ENCODE results near the gene DDR1.
A peak's percentile ranks its signal among the peaks of the same experiment; 100 is the strongest.

DDR1 gene

DNA sequence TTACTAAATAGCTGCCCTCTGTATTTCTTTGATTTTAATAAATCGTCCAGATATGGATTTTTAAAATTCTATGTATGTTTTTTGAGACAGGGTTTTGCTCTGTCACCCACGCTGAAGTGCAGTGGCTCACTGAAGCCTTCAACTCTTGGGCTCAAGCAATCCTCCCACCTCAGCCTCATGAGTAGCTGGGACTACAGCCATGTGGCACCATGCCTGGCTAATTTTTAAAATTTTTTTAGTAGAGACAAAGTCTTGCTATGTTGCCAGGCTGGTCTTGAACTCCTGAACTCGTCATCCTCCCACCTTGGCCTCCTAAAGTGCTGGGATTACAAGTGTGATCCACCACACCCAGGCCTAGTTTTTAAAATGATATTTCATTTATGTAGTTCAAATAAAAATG is 47.4 kb upstream of the DDR1 start:
- no peak overlapping the region for H3K4me3 ChIP-seq (ENCODE audit: low read length in 2 of 2)
- H3K18ac ChIP-seq (ENCODE audit: low read length), result no peak overlapping the region
- H2BK15ac ChIP-seq (ENCODE audit: low read length), result no peak overlapping the region
- no peak overlapping the region for H2AK5ac ChIP-seq (ENCODE audit: low read depth, low read length)
- H2BK120ac ChIP-seq (ENCODE audit: low read depth, low read length), result no peak overlapping the region
- H3K27ac ChIP-seq (replicated peaks; ENCODE audit: low read length), result no peak overlapping the region
- no peak for DNase-seq (ENCODE audit: low spot score)
- H2AFZ ChIP-seq (ENCODE audit: low read length), result no peak overlapping the region
- H4K8ac ChIP-seq (ENCODE audit: low read depth, low read length), result no peak overlapping the region
- no peak overlapping the region for H3K9ac ChIP-seq (ENCODE audit: low read depth, low read length, poor library complexity)
- no peak overlapping the region for H3K4me2 ChIP-seq (ENCODE audit: insufficient read depth, low read length, poor library complexity, severe bottlenecking)
- no peaks in the 10 kb centered on the region for H3K79me1 ChIP-seq (ENCODE audit: low read depth, low read length)
- peaks cover 4 to 26% of the 10 kb centered on the region in 2 donors for H3K4me1 ChIP-seq (ENCODE audit: control insufficient read depth in 2 of 2, insufficient read depth in 1 of 2, low read depth in 1 of 2, low read length in 2 of 2)
- no peak overlapping the region for H3K23ac ChIP-seq (ENCODE audit: low read depth, low read length, poor library complexity)
- H3K14ac ChIP-seq (ENCODE audit: low read length), result no peak overlapping the region
- H3K4ac ChIP-seq (ENCODE audit: low read length), result no peak overlapping the region
- no peak overlapping the region for H4K91ac ChIP-seq (ENCODE audit: low read depth, low read length, poor library complexity)
- H3K27me3 ChIP-seq (ENCODE audit: control insufficient read depth in 3 of 3, insufficient read depth in 3 of 3, low read depth in 1 of 3, low read length in 3 of 3), result no peaks in the 10 kb centered on the region
- no CpG with 5 or more reads among the region's 3 CpGs for WGBS, 2 donors (ENCODE audit: extremely low coverage in 2 of 2, insufficient read length in 2 of 2, insufficient replicate concordance in 1 of 2)
- H2BK5ac ChIP-seq (ENCODE audit: low read length), result no peak overlapping the region
- H3K36me3 ChIP-seq (replicated peaks in 1 of 2; ENCODE audit: control insufficient read depth in 2 of 2, insufficient read depth in 2 of 2, low read length in 2 of 2), result no peaks in the 10 kb centered on the region
- no peak overlapping the region for H2BK12ac ChIP-seq (ENCODE audit: low read length)
- no peaks in the 10 kb centered on the region for H3K9me3 ChIP-seq (replicated peaks in 1 of 2; ENCODE audit: control insufficient read depth in 2 of 2, insufficient read depth in 1 of 2, low read depth in 1 of 2, low read length in 2 of 2)

DNA sequence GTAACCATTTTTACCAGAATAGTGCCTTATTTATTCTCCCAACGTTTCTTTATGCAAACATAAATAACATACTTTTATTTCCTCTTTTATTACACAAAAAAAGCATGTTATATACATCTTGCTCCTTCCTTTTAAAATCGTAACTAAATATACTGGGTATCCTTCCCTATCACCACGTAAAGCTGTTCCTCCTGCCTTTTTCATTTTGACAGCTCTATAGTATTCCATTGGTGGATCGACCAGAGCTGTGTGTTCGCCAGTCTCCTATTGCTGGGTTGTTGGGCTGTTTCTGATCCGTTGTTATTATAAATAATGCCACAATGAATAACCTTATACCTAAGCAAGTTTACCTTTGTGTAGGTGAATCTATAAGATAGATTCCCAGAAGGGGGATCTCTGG is 46.9 kb upstream of the DDR1 start:
- Histone ChIP-seq H3K9ac (ENCODE audit: low read depth, low read length, poor library complexity) (no peak overlapping the region), H2BK5ac (ENCODE audit: low read length) (no peak overlapping the region), H3K4me2 (ENCODE audit: insufficient read depth, low read length, poor library complexity, severe bottlenecking) (no peak overlapping the region), H2AK5ac (ENCODE audit: low read depth, low read length) (no peak overlapping the region), H2BK120ac (ENCODE audit: low read depth, low read length) (no peak overlapping the region), H3K4me1 (ENCODE audit: control insufficient read depth in 2 of 2, insufficient read depth in 1 of 2, low read depth in 1 of 2, low read length in 2 of 2) (peaks cover 4 to 28% of the 10 kb centered on the region in 2 donors), H3K79me1 (ENCODE audit: low read depth, low read length) (no peaks in the 10 kb centered on the region), H3K23ac (ENCODE audit: low read depth, low read length, poor library complexity) (no peak overlapping the region), H3K14ac (ENCODE audit: low read length) (no peak overlapping the region), H3K27ac (replicated peaks; ENCODE audit: low read length) (no peak overlapping the region), H2AFZ (ENCODE audit: low read length) (no peak overlapping the region), H4K8ac (ENCODE audit: low read depth, low read length) (no peak overlapping the region), H3K9me3 (replicated peaks in 1 of 2; ENCODE audit: control insufficient read depth in 2 of 2, insufficient read depth in 1 of 2, low read depth in 1 of 2, low read length in 2 of 2) (no peaks in the 10 kb centered on the region), H3K36me3 (replicated peaks in 1 of 2; ENCODE audit: control insufficient read depth in 2 of 2, insufficient read depth in 2 of 2, low read length in 2 of 2) (no peaks in the 10 kb centered on the region), H3K27me3 (ENCODE audit: control insufficient read depth in 3 of 3, insufficient read depth in 3 of 3, low read depth in 1 of 3, low read length in 3 of 3) (no peaks in the 10 kb centered on the region), H2BK12ac (ENCODE audit: low read length) (no peak overlapping the region), H4K91ac (ENCODE audit: low read depth, low read length, poor library complexity) (no peak overlapping the region), H3K4me3 (ENCODE audit: low read length in 2 of 2) (no peak overlapping the region), H3K4ac (ENCODE audit: low read length) (no peak overlapping the region), H3K18ac (ENCODE audit: low read length) (no peak overlapping the region), H2BK15ac (ENCODE audit: low read length) (no peak overlapping the region)
- 100% methylated on average over 1 to 2 of the region's 6 CpGs for WGBS, 2 donors (ENCODE audit: extremely low coverage in 2 of 2, insufficient read length in 2 of 2, insufficient replicate concordance in 1 of 2)
- DNase-seq (ENCODE audit: low spot score), result no peak

DNA sequence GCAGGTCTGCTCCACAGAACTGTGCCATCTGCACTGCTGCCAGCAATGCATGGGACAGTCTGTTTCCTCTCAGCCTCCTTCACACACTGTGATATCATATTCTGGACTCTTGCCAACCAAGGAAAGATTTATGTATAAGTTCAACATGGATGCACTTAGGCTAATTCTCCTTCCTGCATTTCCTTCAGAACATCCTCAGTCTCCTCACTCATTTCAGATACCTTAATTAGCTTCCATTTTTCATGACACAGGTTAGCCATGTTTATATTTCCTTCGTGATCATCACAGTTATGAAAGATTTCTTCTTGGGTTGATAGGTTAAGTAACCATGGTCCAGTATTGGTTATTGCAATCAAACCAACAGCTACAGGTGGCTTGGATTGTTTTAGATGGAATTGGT is 46.4 kb upstream of the DDR1 start:
- no peak overlapping the region for H4K91ac ChIP-seq (ENCODE audit: low read depth, low read length, poor library complexity)
- H2BK120ac ChIP-seq (ENCODE audit: low read depth, low read length), result no peak overlapping the region
- H3K4ac ChIP-seq (ENCODE audit: low read length), result no peak overlapping the region
- H2AFZ ChIP-seq (ENCODE audit: low read length), result no peak overlapping the region
- H2BK12ac ChIP-seq (ENCODE audit: low read length), result no peak overlapping the region
- no peak overlapping the region for H3K9ac ChIP-seq (ENCODE audit: low read depth, low read length, poor library complexity)
- no peak overlapping the region for H3K23ac ChIP-seq (ENCODE audit: low read depth, low read length, poor library complexity)
- H3K27ac ChIP-seq (replicated peaks; ENCODE audit: low read length), result no peak overlapping the region
- no peak overlapping the region for H2AK5ac ChIP-seq (ENCODE audit: low read depth, low read length)
- DNase-seq (ENCODE audit: low spot score), result no peak
- H2BK5ac ChIP-seq (ENCODE audit: low read length), result no peak overlapping the region
- H3K4me1 ChIP-seq (ENCODE audit: control insufficient read depth in 2 of 2, insufficient read depth in 1 of 2, low read depth in 1 of 2, low read length in 2 of 2), result peaks cover 4 to 28% of the 10 kb centered on the region in 2 donors
- H2BK15ac ChIP-seq (ENCODE audit: low read length), result no peak overlapping the region
- H3K18ac ChIP-seq (ENCODE audit: low read length), result no peak overlapping the region
- H4K8ac ChIP-seq (ENCODE audit: low read depth, low read length), result no peak overlapping the region
- no peak overlapping the region for H3K4me2 ChIP-seq (ENCODE audit: insufficient read depth, low read length, poor library complexity, severe bottlenecking)
- H3K9me3 ChIP-seq (replicated peaks in 1 of 2; ENCODE audit: control insufficient read depth in 2 of 2, insufficient read depth in 1 of 2, low read depth in 1 of 2, low read length in 2 of 2), result no peaks in the 10 kb centered on the region
- H3K79me1 ChIP-seq (ENCODE audit: low read depth, low read length), result no peaks in the 10 kb centered on the region
- H3K36me3 ChIP-seq (replicated peaks in 1 of 2; ENCODE audit: control insufficient read depth in 2 of 2, insufficient read depth in 2 of 2, low read length in 2 of 2), result no peaks in the 10 kb centered on the region
- no peak overlapping the region for H3K4me3 ChIP-seq (ENCODE audit: low read length in 2 of 2)
- no peak overlapping the region for H3K14ac ChIP-seq (ENCODE audit: low read length)
- WGBS, 2 donors (ENCODE audit: extremely low coverage in 2 of 2, insufficient read length in 2 of 2, insufficient replicate concordance in 1 of 2), result no CpG with 5 or more reads among the region's 1 CpG
- H3K27me3 ChIP-seq (ENCODE audit: control insufficient read depth in 3 of 3, insufficient read depth in 3 of 3, low read depth in 1 of 3, low read length in 3 of 3), result no peaks in the 10 kb centered on the region

DNA sequence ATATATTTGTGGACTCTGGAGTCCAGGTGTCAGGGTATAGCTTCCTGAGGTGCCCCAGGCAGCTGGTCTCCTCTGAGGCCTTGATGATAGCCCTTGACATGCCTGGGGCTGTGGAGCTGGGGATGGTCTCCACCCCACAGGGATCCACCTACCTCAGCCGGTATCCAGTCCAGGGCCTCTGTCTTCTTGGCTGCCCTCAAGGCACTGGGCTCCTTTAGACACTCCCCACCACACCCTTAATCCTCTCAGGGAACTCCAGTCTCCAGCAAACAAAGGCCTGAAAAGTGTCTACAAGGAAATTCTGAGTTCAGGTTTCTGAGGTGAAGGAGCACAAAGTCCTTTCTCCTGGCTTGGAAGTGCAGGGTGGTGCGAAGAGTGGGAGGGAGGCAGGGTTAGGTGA is 44.6 kb upstream of the DDR1 start:
- H2BK15ac ChIP-seq (ENCODE audit: low read length), result peak overlapping the region; percentile 32
- H3K27ac ChIP-seq (replicated peaks; ENCODE audit: low read length), result no peak overlapping the region
- H3K23ac ChIP-seq (ENCODE audit: low read depth, low read length, poor library complexity), result no peak overlapping the region
- WGBS, 2 donors (ENCODE audit: extremely low coverage in 2 of 2, insufficient read length in 2 of 2, insufficient replicate concordance in 1 of 2), result no CpG with 5 or more reads among the region's 2 CpGs
- H2BK120ac ChIP-seq (ENCODE audit: low read depth, low read length), result no peak overlapping the region
- H3K14ac ChIP-seq (ENCODE audit: low read length), result no peak overlapping the region
- H2BK5ac ChIP-seq (ENCODE audit: low read length), result no peak overlapping the region
- H3K79me1 ChIP-seq (ENCODE audit: low read depth, low read length), result no peaks in the 10 kb centered on the region
- no peaks in the 10 kb centered on the region for H3K27me3 ChIP-seq (ENCODE audit: control insufficient read depth in 3 of 3, insufficient read depth in 3 of 3, low read depth in 1 of 3, low read length in 3 of 3)
- peak overlapping the region; percentile 7 for H2BK12ac ChIP-seq (ENCODE audit: low read length)
- peak overlapping the region; percentile 49 for H2AK5ac ChIP-seq (ENCODE audit: low read depth, low read length)
- H3K4me3 ChIP-seq (ENCODE audit: low read length in 2 of 2), result no peak overlapping the region
- DNase-seq (ENCODE audit: low spot score), result no peak
- H3K18ac ChIP-seq (ENCODE audit: low read length), result peak overlapping the region; percentile 18
- H3K9me3 ChIP-seq (replicated peaks in 1 of 2; ENCODE audit: control insufficient read depth in 2 of 2, insufficient read depth in 1 of 2, low read depth in 1 of 2, low read length in 2 of 2), result peaks cover 0 to 2% of the 10 kb centered on the region in 2 donors
- H3K4me1 ChIP-seq (ENCODE audit: control insufficient read depth in 2 of 2, insufficient read depth in 1 of 2, low read depth in 1 of 2, low read length in 2 of 2), result peaks cover 18 to 45% of the 10 kb centered on the region in 2 donors
- no peaks in the 10 kb centered on the region for H3K36me3 ChIP-seq (replicated peaks in 1 of 2; ENCODE audit: control insufficient read depth in 2 of 2, insufficient read depth in 2 of 2, low read length in 2 of 2)
- no peak overlapping the region for H3K4me2 ChIP-seq (ENCODE audit: insufficient read depth, low read length, poor library complexity, severe bottlenecking)
- no peak overlapping the region for H3K9ac ChIP-seq (ENCODE audit: low read depth, low read length, poor library complexity)
- H4K91ac ChIP-seq (ENCODE audit: low read depth, low read length, poor library complexity), result no peak overlapping the region
- H2AFZ ChIP-seq (ENCODE audit: low read length), result no peak overlapping the region
- H4K8ac ChIP-seq (ENCODE audit: low read depth, low read length), result no peak overlapping the region
- no peak overlapping the region for H3K4ac ChIP-seq (ENCODE audit: low read length)
